Measurements from ENCODE around the gene NUDT13. TPM values are rescaled to one million over a fixed set of nuclear protein-coding genes. Genes with fewer than 3 reads are reported as not detected.

NUDT13 gene
- total and polyA plus RNA-seq, 9 of the 15 experiments (the other 6 are each of a cell fraction or from before 2014, with no cell fraction given), result 4.7 to 11.1 (median 5.6) TPM

GRCh38 chr10:73139251-73139650 lies 29.0 kb downstream of the NUDT13 start:
- Histone ChIP-seq H3K9me3 (replicated peaks; ENCODE audit: control insufficient read depth, insufficient read depth, low read depth, low read length) (no peaks in the 10 kb centered on the region), H3K27me3 (ENCODE audit: control insufficient read depth in 2 of 2, insufficient read depth in 2 of 2, low read length in 2 of 2) (no peaks in the 10 kb centered on the region), H4K20me1 (replicated peaks; ENCODE audit: control insufficient read depth, insufficient read depth, low read length) (no peaks in the 10 kb centered on the region), H2AFZ (ENCODE audit: low read depth, low read length) (no peak overlapping the region), H3K79me2 (ENCODE audit: control insufficient read depth, insufficient read depth, low read length) (no peaks in the 10 kb centered on the region), H3K4me3 (no peak overlapping the region), H3K4me2 (ENCODE audit: insufficient read depth, low read length) (no peak overlapping the region), H3K9ac (ENCODE audit: insufficient read depth in 1 of 2, low read depth in 2 of 2, low read length in 2 of 2) (no peak overlapping the region), H3K4me1 (replicated peaks in 1 of 2; ENCODE audit: control insufficient read depth in 2 of 2, insufficient read depth in 2 of 2, low read length in 2 of 2) (no peaks in the 10 kb centered on the region), H3K27ac (ENCODE audit: extremely low read depth, low read depth, low read length) (no peak overlapping the region), H3K9me1 (ENCODE audit: control insufficient read depth, insufficient read depth, low read length) (no peaks in the 10 kb centered on the region), H3K36me3 (ENCODE audit: control insufficient read depth, insufficient read depth, low read length) (peaks cover 73% of the 10 kb centered on the region)
- POLR2A ChIA-PET, result interaction anchor here (0.6 to 1.1 kb wide), 4 partner anchors 20 to 52 kb away, joined by 3 to 8 read pairs (median 3); partner anchors contain the start of gene P4HA1
- ATAC-seq (no peak), FAIRE-seq (no peak), DNase-seq (ENCODE audit: extremely low read depth in 1 of 4, low spot score in 3 of 4) (no peak)
- CTCF ChIA-PET (ENCODE audit: low intra/inter-chr PET ratio), result no interaction called here
- intact Hi-C loops (cut with micrococcal nuclease) (no loop called here), in situ Hi-C loops (cut with MboI) (no loop called here)
- 66% methylated on average over 2 of the region's 2 CpGs for WGBS (ENCODE audit: insufficient coverage, low coverage, missing lambda C conversion rate)
- no TSS peak for BruUV-seq (replicated peaks)
- TF ChIP-seq U2AF1 (optimal IDR thresholded peaks at IDR 0.05; ENCODE audit: low read depth, low read length) (no peak), RBM39 (optimal IDR thresholded peaks at IDR 0.05; ENCODE audit: low read depth, low read length) (no peak), BRD4 (IDR thresholded peaks at IDR 0.05) (no peak), KAT2B (IDR thresholded peaks at IDR 0.05; ENCODE audit: low read depth, low read length) (no peak), ERF (CRISPR knock-in tag; IDR thresholded peaks at IDR 0.05) (no peak), DNMT1 (IDR thresholded peaks at IDR 0.05) (no peak), FOXJ2 (tag; IDR thresholded peaks at IDR 0.05) (no peak), MYC (IDR thresholded peaks at IDR 0.05; ENCODE audit: low read depth, low read length) (no peak), MYC (CRISPR knock-in tag; IDR thresholded peaks at IDR 0.05; ENCODE audit: borderline replicate concordance, low read depth) (no peak), CREM (IDR thresholded peaks at IDR 0.05; ENCODE audit: low read depth) (no peak), RERE (CRISPR knock-in tag; IDR thresholded peaks at IDR 0.05; ENCODE audit: borderline replicate concordance) (no peak), RAD51 (IDR thresholded peaks at IDR 0.05; ENCODE audit: borderline replicate concordance, low read depth) (no peak), POU5F1 (IDR thresholded peaks at IDR 0.05; ENCODE audit: borderline replicate concordance, low read depth, low read length, partially characterized antibody) (no peak), HMG20B (CRISPR knock-in tag; IDR thresholded peaks at IDR 0.05) (no peak), ARID3A (IDR thresholded peaks at IDR 0.05; ENCODE audit: borderline replicate concordance, low read depth, low read length) (no peak), ZNF3 (CRISPR knock-in tag; IDR thresholded peaks at IDR 0.05) (no peak), FOSL1 (tag; conservative IDR thresholded peaks at IDR 0.05) (no peak)
- TF ChIP-seq, protein P1, sequence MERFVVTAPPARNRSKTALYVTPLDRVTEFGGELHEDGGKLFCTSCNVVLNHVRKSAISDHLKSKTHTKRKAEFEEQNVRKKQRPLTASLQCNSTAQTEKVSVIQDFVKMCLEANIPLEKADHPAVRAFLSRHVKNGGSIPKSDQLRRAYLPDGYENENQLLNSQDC (CRISPR knock-in tag; IDR thresholded peaks at IDR 0.05), result no peak

All from K562 (cell line).